ENCODE results near the gene ZC3HAV1L.

Gene ZC3HAV1L

GRCh38 chr7:139054101-139054500, 18.3 kb upstream of the ZC3HAV1L start:
- H3K4me3 ChIP-seq (replicated peaks; ENCODE audit: low read depth, low read length): no peak overlapping the region
- TF ChIP-seq CTCF (IDR thresholded peaks at IDR 0.05; ENCODE audit: low read length, missing control alignments): no peak
- no peak for DNase-seq (ENCODE audit: low read depth)

GRCh38 chr7:139051655-139052054, 15.8 kb upstream of the ZC3HAV1L start:
- H3K4me3 ChIP-seq (replicated peaks; ENCODE audit: low read depth, low read length): no peak overlapping the region
- no peak for DNase-seq (ENCODE audit: low read depth)
- TF ChIP-seq CTCF (IDR thresholded peaks at IDR 0.05; ENCODE audit: low read length, missing control alignments): no peak

GRCh38 chr7:139049936-139050335, 14.1 kb upstream of the ZC3HAV1L start:
- no peak for TF ChIP-seq CTCF (IDR thresholded peaks at IDR 0.05; ENCODE audit: low read length, missing control alignments)
- no peak overlapping the region for H3K4me3 ChIP-seq (replicated peaks; ENCODE audit: low read depth, low read length)
- DNase-seq (ENCODE audit: low read depth): no peak

- DNase-seq (ENCODE audit: low read depth): no peak
- TF ChIP-seq CTCF (IDR thresholded peaks at IDR 0.05; ENCODE audit: low read length, missing control alignments): no peak
- H3K4me3 ChIP-seq (replicated peaks; ENCODE audit: low read depth, low read length): no peak overlapping the region
These were observed 13.3 kb upstream of the ZC3HAV1L start for GRCh38 chr7:139049111-139049510.

- TF ChIP-seq CTCF (IDR thresholded peaks at IDR 0.05; ENCODE audit: low read length, missing control alignments): no peak
- no peak overlapping the region for H3K4me3 ChIP-seq (replicated peaks; ENCODE audit: low read depth, low read length)
- DNase-seq (ENCODE audit: low read depth): no peak
These were observed 12.1 kb upstream of the ZC3HAV1L start for GRCh38 chr7:139047970-139048369.

- TF ChIP-seq CTCF (IDR thresholded peaks at IDR 0.05; ENCODE audit: low read length, missing control alignments): no peak
- DNase-seq (ENCODE audit: low read depth): no peak
- no peak overlapping the region for H3K4me3 ChIP-seq (replicated peaks; ENCODE audit: low read depth, low read length)
These were observed 10.3 kb upstream of the ZC3HAV1L start for GRCh38 chr7:139046143-139046542.

All from fibroblast of pulmonary artery (primary cell).